HL-60 (cell line): ENCODE results near the gene MAPK10.

Experiments used
- DNase-seq, 2 experiments: peaks; one replicate each; pipeline ENCODE4 v3.0.0-alpha.2; 2010 to 2020; ENCODE audit warnings: low read depth in 1 of 2, low spot score in 1 of 2
- H3K27ac ChIP-seq: fragments of 250-450 bp; sonication (Bioruptor Pico); replicated peaks from 2 replicates; pipeline ENCODE4 v1.5.1; 2020; ENCODE audit warnings: mild to moderate bottlenecking, moderate library complexity
- H3K27me3 ChIP-seq: fragments of 250-450 bp; sonication (Bioruptor Pico); 2 replicates; pipeline ENCODE4 v1.5.1; 2021; ENCODE audit warnings: mild to moderate bottlenecking, moderate library complexity; ENCODE audit not compliant: insufficient read depth, poor library complexity, severe bottlenecking
- H3K4me3 ChIP-seq: replicated peaks from 2 replicates; pipeline ENCODE4 v1.5.1; 2011; ENCODE audit warnings: mild to moderate bottlenecking, control low read depth, low read length; ENCODE audit not compliant: insufficient read depth
- CTCF ChIP-seq: IDR thresholded peaks from one replicate; pipeline ENCODE4 v1.5.1; 2011; ENCODE audit warnings: low read length, control low read depth, inconsistent platforms; ENCODE audit not compliant: insufficient read depth
- GABPA ChIP-seq: IDR thresholded peaks from 2 replicates; pipeline ENCODE4 v1.6.1; 2012; ENCODE audit warnings: low read depth
- POLR2AphosphoS5 ChIP-seq: IDR thresholded peaks from 2 replicates; pipeline ENCODE4 v1.6.1; 2012; ENCODE audit warnings: low read depth
- REST ChIP-seq: IDR thresholded peaks from 2 replicates; pipeline ENCODE4 v1.6.1; 2012; ENCODE audit warnings: low read depth; ENCODE audit not compliant: insufficient replicate concordance
- SPI1 ChIP-seq: IDR thresholded peaks from 2 replicates; pipeline ENCODE4 v1.6.1; 2012; ENCODE audit warnings: low read depth, mild to moderate bottlenecking, borderline replicate concordance

The MAPK10 gene

GRCh38 chr4:86280246-86280645, 79.6 kb downstream of the MAPK10 start:
- Histone ChIP-seq H3K27me3 (no peaks in the 10 kb centered on the region), H3K27ac (no peak overlapping the region), H3K4me3 (no peak overlapping the region)
- no peak for TF ChIP-seq CTCF
- no peak for TF ChIP-seq GABPA
- no peak for TF ChIP-seq SPI1
- TF ChIP-seq POLR2AphosphoS5 = no peak
- no peak for DNase-seq

GRCh38 chr4:86279293-86279960, 80.4 kb downstream of the MAPK10 start:
- Histone ChIP-seq H3K4me3 (no peak overlapping the region), H3K27ac (no peak overlapping the region)

GRCh38 chr4:86278126-86278525, 81.7 kb downstream of the MAPK10 start:
- DNase-seq = no peak
- H3K4me3 ChIP-seq = no peak overlapping the region
- no peak overlapping the region for H3K27ac ChIP-seq
- H3K27me3 ChIP-seq = no peaks in the 10 kb centered on the region
- TF ChIP-seq POLR2AphosphoS5 = no peak
- no peak for TF ChIP-seq CTCF
- TF ChIP-seq SPI1 = no peak
- no peak for TF ChIP-seq GABPA
- no peak for TF ChIP-seq REST

More at GRCh38 chr4:86279293-86279960, 80.4 kb downstream of the MAPK10 start:
- no peak for TF ChIP-seq POLR2AphosphoS5
- H3K27me3 ChIP-seq = no peaks in the 10 kb centered on the region
- no peak for DNase-seq

GRCh38 chr4:86274642-86275041, 85.2 kb downstream of the MAPK10 start:
- no peak for DNase-seq
- Histone ChIP-seq H3K27me3 (no peaks in the 10 kb centered on the region), H3K27ac (no peak overlapping the region), H3K4me3 (no peak overlapping the region)
- TF ChIP-seq POLR2AphosphoS5 = no peak
- no peak for TF ChIP-seq GABPA

- DNase-seq = no peak
- H3K27ac ChIP-seq = no peak overlapping the region
- H3K27me3 ChIP-seq = no peaks in the 10 kb centered on the region
- no peak overlapping the region for H3K4me3 ChIP-seq
- TF ChIP-seq CTCF (no peak), GABPA (no peak), SPI1 (no peak), REST (no peak), POLR2AphosphoS5 (no peak)
Observed at GRCh38 chr4:86272669-86273068, 87.2 kb downstream of the MAPK10 start.
